RWPE1 (cell line): ENCODE data around the gene SUSD2.

Experiments
- CTCF ChIA-PET: fragments of 350-600 bp; sonication (Branson Sonifier 250); formaldehyde crosslinking; extraction: SDS; loops from one replicate; lab custom pipeline; 2021; lab: Yijun Ruan, JAX
- POLR2A ChIA-PET: fragments of 400-600 bp; formaldehyde crosslinking; extraction: SDS; loops from one replicate; lab custom pipeline; 2020; ENCODE audit warnings: antibody characterized with exemption; ENCODE audit not compliant: low non-redundant PET; lab: Yijun Ruan, JAX
- DNase-seq: peaks from one replicate; pipeline ENCODE4 v3.0.0; 2012; ENCODE audit warnings: low spot score
- H3K27ac ChIP-seq: fragments of 450-650 bp; 2 replicates; pipeline ENCODE4 v1.5.1; 2017
- CTCF ChIP-seq: fragments of 450-650 bp; conservative IDR thresholded peaks from 2 replicates; pipeline ENCODE4 v1.5.1; 2017; ENCODE audit warnings: low read depth, mild to moderate bottlenecking

The SUSD2 gene

GRCh38 chr22:24138649-24139420 is 42.5 kb upstream of the SUSD2 start:
- H3K27ac ChIP-seq, result no peak overlapping the region
- CTCF ChIA-PET, result interaction anchor here (1.2 kb wide), 1 partner anchor 16 kb away, joined by 4 read pairs; no protein-coding TSS in a partner anchor
- DNase-seq, result no peak
- no peak for TF ChIP-seq CTCF
- POLR2A ChIA-PET, result no interaction called here

GRCh38 chr22:24140357-24140756 is 40.9 kb upstream of the SUSD2 start:
- DNase-seq, result no peak
- 0 out of 2 replicates have a peak overlapping the region, but pooled peaks have one; percentile 8 for H3K27ac ChIP-seq
- ChIA-PET POLR2A (no interaction called here), CTCF (interaction anchor here (1.2 kb wide), 1 partner anchor 15 kb away, joined by 4 read pairs; no protein-coding TSS in a partner anchor)
- TF ChIP-seq CTCF, result no peak

GRCh38 chr22:24141586-24141985 is 39.7 kb upstream of the SUSD2 start:
- CTCF ChIA-PET, result no interaction called here
- TF ChIP-seq CTCF, result no peak

GRCh38 chr22:24142241-24142640 is 39.0 kb upstream of the SUSD2 start:
- no peak for DNase-seq
- H3K27ac ChIP-seq, result peak overlapping the region; percentile 22
- ChIA-PET CTCF (no interaction called here), POLR2A (no interaction called here)
- no peak for TF ChIP-seq CTCF

More at GRCh38 chr22:24141586-24141985, 39.7 kb upstream of the SUSD2 start:
- H3K27ac ChIP-seq, result peak overlapping the region; percentile 22
- DNase-seq, result peak; percentile 38
- POLR2A ChIA-PET, result no interaction called here

- POLR2A ChIA-PET, result no interaction called here
These were observed 38.5 kb upstream of the SUSD2 start for GRCh38 chr22:24142831-24143230.

More at GRCh38 chr22:24142831-24143230, 38.5 kb upstream of the SUSD2 start:
- no peak for TF ChIP-seq CTCF
- peak overlapping the region; percentile 22; the same call in 1 of the 2 replicates for H3K27ac ChIP-seq
- no peak for DNase-seq
- CTCF ChIA-PET, result no interaction called here
